A673 (cell line): ENCODE data around the gene SLCO2A1. TPM values are rescaled to one million over a fixed set of nuclear protein-coding genes. Genes with fewer than 3 reads are reported as not detected.

Experiments used
- BruUV-seq: library from RNA; stranded (reverse); fragments of 400-500 nt; replicated peaks from 2 replicates; lab custom pipeline; 2021; lab: Mats Ljungman, UMichigan
- CTCF ChIA-PET: fragments of 300-600 bp; sonication (Branson Sonifier 250); formaldehyde crosslinking; loops from one replicate; lab custom pipeline; 2022; ENCODE audit warnings: antibody characterized with exemption; lab: Charles Lee
- POLR2A ChIA-PET: fragments of 300-600 bp; sonication (Branson Sonifier 250); formaldehyde crosslinking; loops from one replicate; lab custom pipeline; 2022; ENCODE audit warnings: antibody characterized with exemption; ENCODE audit not compliant: low non-redundant PET; lab: Charles Lee
- DNase-seq: peaks from one replicate; pipeline ENCODE4 v3.0.0-alpha.2; 2015; ENCODE audit warnings: low spot score
- H3K27ac ChIP-seq: fragments of 200-600 bp; sonication (generic); 2 replicates; pipeline ENCODE4 v1.5.1; 2016; ENCODE audit warnings: mixed run types, low read depth, mild to moderate bottlenecking, mixed read lengths, antibody characterized with exemption, low read length; ENCODE audit not compliant: poor library complexity, severe bottlenecking
- H3K27me3 ChIP-seq: fragments of 200-600 bp; sonication (generic); replicated peaks from 2 replicates; pipeline ENCODE4 v1.6.1; 2017; ENCODE audit warnings: mixed run types, low read depth, mild to moderate bottlenecking, mixed read lengths, antibody characterized with exemption, low read length; ENCODE audit not compliant: insufficient read depth, poor library complexity
- H3K36me3 ChIP-seq: fragments of 200-600 bp; sonication (generic); 2 replicates; pipeline ENCODE4 v1.6.1; 2016; ENCODE audit warnings: mixed run types, mild to moderate bottlenecking, mixed read lengths, antibody characterized with exemption, low read length; ENCODE audit not compliant: insufficient read depth, poor library complexity, severe bottlenecking
- H3K4me1 ChIP-seq: fragments of 200-600 bp; sonication (generic); 2 replicates; pipeline ENCODE4 v1.6.1; 2017; ENCODE audit warnings: mixed run types, mild to moderate bottlenecking, mixed read lengths, antibody characterized with exemption, low read length; ENCODE audit not compliant: insufficient read depth, poor library complexity, severe bottlenecking
- H3K4me3 ChIP-seq: fragments of 200-600 bp; sonication (generic); 2 replicates; pipeline ENCODE4 v1.5.1; 2016; ENCODE audit warnings: low read depth, mixed run types, mild to moderate bottlenecking, mixed read lengths, low read length; ENCODE audit not compliant: poor library complexity, severe bottlenecking
- H3K9me3 ChIP-seq: fragments of 200-600 bp; sonication (generic); 2 replicates; pipeline ENCODE4 v1.6.1; 2016; ENCODE audit warnings: mixed run types, low read depth, mild to moderate bottlenecking, mixed read lengths, antibody characterized with exemption, low read length; ENCODE audit not compliant: poor library complexity, severe bottlenecking
- EZH2 ChIP-seq: fragments of 200-600 bp; sonication (generic); IDR thresholded peaks from 2 replicates; pipeline ENCODE4 v1.6.1; 2017; ENCODE audit warnings: borderline replicate concordance, low read depth, mild to moderate bottlenecking, mixed read lengths, antibody characterized with exemption, low read length; ENCODE audit not compliant: poor library complexity, severe bottlenecking
- intact Hi-C: fragments of 100-400 bp; cut with micrococcal nuclease; formaldehyde crosslinking; loops from one replicate; pipeline ENCODE4 v1.10.0; 2022; ENCODE audit not compliant: unreplicated experiment
- total RNA-seq: library from RNA; stranded (reverse); gene quantifications from 2 replicates; pipeline ENCODE4 v1.2.3, GENCODE V29; 2021
- TF ChIP-seq, protein P1 (sequence below): fragments of 300-800, 200-600 bp; sonication (generic); conservative IDR thresholded peaks from 2 replicates; pipeline ENCODE4 v1.5.1; 2017; ENCODE audit warnings: low read depth, mild to moderate bottlenecking, antibody characterized with exemption, low read length, moderate library complexity, mixed read lengths

The SLCO2A1 gene
- total RNA-seq, 1 experiment from 2014 or later, result not detected

DNA sequence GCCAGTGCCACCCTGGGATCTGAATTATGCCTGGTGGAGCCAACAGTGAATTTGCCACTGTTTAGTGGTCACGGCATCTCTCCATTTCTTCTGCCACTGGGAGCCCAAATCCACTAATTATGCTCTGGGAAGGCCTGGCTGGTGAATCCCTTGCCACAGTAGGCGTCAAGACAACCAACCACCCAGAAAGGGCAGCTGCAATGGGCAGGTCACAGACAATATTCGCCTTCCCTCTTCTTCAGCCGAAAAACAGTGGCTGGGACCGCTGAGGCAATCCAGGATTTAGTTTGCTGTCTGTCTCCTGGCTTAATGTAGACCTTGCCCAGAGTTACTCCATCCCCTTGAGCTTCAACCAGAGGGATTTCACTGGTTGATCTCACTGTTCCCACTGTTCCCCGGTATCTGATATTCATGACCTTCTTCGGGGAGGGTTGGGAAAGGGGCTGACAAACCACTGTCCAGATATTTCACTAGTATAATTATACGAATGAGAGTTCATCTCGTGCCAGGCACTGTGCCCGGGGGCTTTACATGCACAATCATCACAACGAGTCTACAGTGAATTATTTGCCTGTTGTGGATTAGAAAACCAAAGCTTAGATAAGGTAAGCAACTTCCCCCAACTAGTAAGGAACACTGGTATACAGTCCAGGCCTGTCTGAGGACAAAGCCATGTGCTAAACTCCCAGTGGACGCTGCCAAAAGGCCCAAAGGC lies 84.2 kb downstream of the SLCO2A1 start:
- no peaks in the 10 kb centered on the region for H3K4me1 ChIP-seq
- H3K9me3 ChIP-seq, result no peaks in the 10 kb centered on the region
- H3K4me3 ChIP-seq, result no peak overlapping the region
- POLR2A ChIA-PET, result interaction anchor here (0.6 kb wide), 1 partner anchor 20 kb away, joined by 3 read pairs; no protein-coding TSS in a partner anchor
- CTCF ChIA-PET, result no interaction called here
- no peaks in the 10 kb centered on the region for H3K36me3 ChIP-seq
- DNase-seq, result no peak
- H3K27ac ChIP-seq, result no peak overlapping the region
- H3K27me3 ChIP-seq, result no peaks in the 10 kb centered on the region
- no TSS peak for BruUV-seq
- intact Hi-C loops, result no loop called here
- TF ChIP-seq EZH2, result no peak
- TF ChIP-seq, protein P1, sequence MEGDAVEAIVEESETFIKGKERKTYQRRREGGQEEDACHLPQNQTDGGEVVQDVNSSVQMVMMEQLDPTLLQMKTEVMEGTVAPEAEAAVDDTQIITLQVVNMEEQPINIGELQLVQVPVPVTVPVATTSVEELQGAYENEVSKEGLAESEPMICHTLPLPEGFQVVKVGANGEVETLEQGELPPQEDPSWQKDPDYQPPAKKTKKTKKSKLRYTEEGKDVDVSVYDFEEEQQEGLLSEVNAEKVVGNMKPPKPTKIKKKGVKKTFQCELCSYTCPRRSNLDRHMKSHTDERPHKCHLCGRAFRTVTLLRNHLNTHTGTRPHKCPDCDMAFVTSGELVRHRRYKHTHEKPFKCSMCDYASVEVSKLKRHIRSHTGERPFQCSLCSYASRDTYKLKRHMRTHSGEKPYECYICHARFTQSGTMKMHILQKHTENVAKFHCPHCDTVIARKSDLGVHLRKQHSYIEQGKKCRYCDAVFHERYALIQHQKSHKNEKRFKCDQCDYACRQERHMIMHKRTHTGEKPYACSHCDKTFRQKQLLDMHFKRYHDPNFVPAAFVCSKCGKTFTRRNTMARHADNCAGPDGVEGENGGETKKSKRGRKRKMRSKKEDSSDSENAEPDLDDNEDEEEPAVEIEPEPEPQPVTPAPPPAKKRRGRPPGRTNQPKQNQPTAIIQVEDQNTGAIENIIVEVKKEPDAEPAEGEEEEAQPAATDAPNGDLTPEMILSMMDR, result no peak

DNA sequence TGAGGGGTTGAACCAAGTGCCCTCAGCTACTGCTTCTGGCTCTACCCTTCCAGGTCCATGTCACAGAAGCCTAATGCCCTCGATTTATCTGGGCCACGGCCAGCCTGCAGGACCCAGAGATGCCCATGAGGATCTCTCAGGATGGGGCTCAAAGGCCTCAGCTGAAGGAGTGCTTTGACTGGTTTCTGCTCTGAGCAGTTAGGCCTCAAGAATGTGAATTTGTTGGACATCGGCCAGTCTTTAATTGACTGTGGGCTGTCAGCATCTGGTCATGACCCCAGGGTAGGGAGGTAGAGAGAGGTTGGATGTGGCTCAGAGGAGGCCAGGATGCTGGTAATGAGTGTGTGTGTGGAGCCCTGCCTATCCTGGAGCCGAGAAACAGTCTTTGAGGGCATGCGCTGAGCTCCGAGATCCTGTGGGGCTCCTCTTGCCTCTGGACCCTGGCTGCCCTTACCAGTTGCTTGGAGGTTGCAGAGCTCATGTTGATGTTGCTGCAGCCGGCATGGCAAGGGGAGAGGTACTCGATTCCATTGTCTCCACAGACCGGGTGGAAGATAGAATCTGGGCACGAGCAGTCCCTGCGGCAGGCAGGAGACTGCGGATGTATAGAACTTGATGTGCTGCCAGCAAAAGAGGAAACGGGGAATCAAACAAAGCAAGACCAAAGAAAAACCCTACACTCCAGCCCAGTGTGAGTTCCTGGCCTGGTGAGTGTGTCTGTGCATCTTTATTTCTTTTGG lies 84.9 kb downstream of the SLCO2A1 start:
- TF ChIP-seq EZH2, result no peak
- TF ChIP-seq, protein P1, result no peak
- intact Hi-C loops, result no loop called here
- POLR2A ChIA-PET, result no interaction called here
- CTCF ChIA-PET, result no interaction called here
- Histone ChIP-seq H3K4me3 (no peak overlapping the region), H3K9me3 (no peaks in the 10 kb centered on the region), H3K27me3 (no peaks in the 10 kb centered on the region), H3K36me3 (no peaks in the 10 kb centered on the region), H3K4me1 (no peaks in the 10 kb centered on the region), H3K27ac (no peak overlapping the region)
- DNase-seq, result peak; percentile 7
- no TSS peak for BruUV-seq

GRCh38 chr3:133944181-133944580 lies 85.5 kb downstream of the SLCO2A1 start:
- CTCF ChIA-PET, result no interaction called here
- no peak overlapping the region for H3K4me3 ChIP-seq
- no peaks in the 10 kb centered on the region for H3K9me3 ChIP-seq
- no peaks in the 10 kb centered on the region for H3K36me3 ChIP-seq
- H3K27me3 ChIP-seq, result no peaks in the 10 kb centered on the region
- POLR2A ChIA-PET, result no interaction called here
- no peaks in the 10 kb centered on the region for H3K4me1 ChIP-seq
- no TSS peak for BruUV-seq
- no peak for DNase-seq
- H3K27ac ChIP-seq, result no peak overlapping the region
- intact Hi-C loops, result no loop called here
- TF ChIP-seq, protein P1, result no peak
- no peak for TF ChIP-seq EZH2
